ENCODE measurements around the gene C11orf68. TPM values are rescaled to one million over a fixed set of nuclear protein-coding genes. Genes with fewer than 3 reads are reported as not detected.

The C11orf68 gene
- polyA plus RNA-seq, 1 experiment = 81.9 TPM

GRCh38 chr11:65911682-65912568 is 6.9 kb downstream of the C11orf68 start:
- Histone ChIP-seq H3K36me3 (ENCODE audit: control insufficient read depth, insufficient read depth, low read length) (peaks cover 2% of the 10 kb centered on the region), H3K27me3 (ENCODE audit: control insufficient read depth, insufficient read depth, low read length) (no peaks in the 10 kb centered on the region), H3K4me3 (ENCODE audit: low read depth, low read length) (no peak overlapping the region)
- DNase-seq (ENCODE audit: low read depth) = peak; percentile 67
- ChIA-PET POLR2A (interaction anchor here (0.6 kb wide), 3 partner anchors 11 to 354 kb away, joined by 3 to 6 read pairs (median 3); no protein-coding TSS in a partner anchor), CTCF (interaction anchor here (1.0 to 3.7 kb wide), 7 partner anchors 10 to 78 kb away, joined by 3 to 57 read pairs (median 8); partner anchors contain the start of genes CCDC85B, FIBP and FOSL1)
- TF ChIP-seq CTCF (IDR thresholded peaks at IDR 0.05; ENCODE audit: insufficient read depth, low read depth, low read length) = peak; percentile 37

- DNase-seq (ENCODE audit: low read depth) = no peak
- TF ChIP-seq CTCF (IDR thresholded peaks at IDR 0.05; ENCODE audit: insufficient read depth, low read depth, low read length) = no peak
- POLR2A ChIA-PET = no interaction called here
- CTCF ChIA-PET = interaction anchor here (1.1 kb wide), 1 partner anchor 21 kb away, joined by 3 read pairs; no protein-coding TSS in a partner anchor
- H3K27me3 ChIP-seq (ENCODE audit: control insufficient read depth, insufficient read depth, low read length) = no peaks in the 10 kb centered on the region
- H3K36me3 ChIP-seq (ENCODE audit: control insufficient read depth, insufficient read depth, low read length) = no peaks in the 10 kb centered on the region
- no peak overlapping the region for H3K4me3 ChIP-seq (ENCODE audit: low read depth, low read length)
Measured at GRCh38 chr11:65907878-65908277, 11.0 kb downstream of the C11orf68 start.

- CTCF ChIA-PET = interaction anchor here (1.1 to 1.4 kb wide), 3 partner anchors 18 to 138 kb away, joined by 3 to 6 read pairs (median 3); partner anchors contain the start of gene FIBP
- POLR2A ChIA-PET = no interaction called here
- no peak for DNase-seq (ENCODE audit: low read depth)
- Histone ChIP-seq H3K27me3 (ENCODE audit: control insufficient read depth, insufficient read depth, low read length) (no peaks in the 10 kb centered on the region), H3K4me3 (ENCODE audit: low read depth, low read length) (no peak overlapping the region), H3K36me3 (ENCODE audit: control insufficient read depth, insufficient read depth, low read length) (no peaks in the 10 kb centered on the region)
- TF ChIP-seq CTCF (IDR thresholded peaks at IDR 0.05; ENCODE audit: insufficient read depth, low read depth, low read length) = no peak
Measured at GRCh38 chr11:65906602-65907001, 12.3 kb downstream of the C11orf68 start.

GRCh38 chr11:65903715-65904114 is 15.1 kb downstream of the C11orf68 start:
- no peak for TF ChIP-seq CTCF (IDR thresholded peaks at IDR 0.05; ENCODE audit: insufficient read depth, low read depth, low read length)
- ChIA-PET CTCF (interaction anchor here (0.6 to 11.3 kb wide), 2 partner anchors 11 to 17 kb away, joined by 3 to 130 read pairs; partner anchors contain the start of genes CCDC85B and FIBP), POLR2A (interaction anchor here (0.5 to 2.2 kb wide), 2 partner anchors 12 to 13 kb away, joined by 3 to 5 read pairs; no protein-coding TSS in a partner anchor)
- Histone ChIP-seq H3K4me3 (ENCODE audit: low read depth, low read length) (no peak overlapping the region), H3K36me3 (ENCODE audit: control insufficient read depth, insufficient read depth, low read length) (no peaks in the 10 kb centered on the region), H3K27me3 (ENCODE audit: control insufficient read depth, insufficient read depth, low read length) (no peaks in the 10 kb centered on the region)
- no peak for DNase-seq (ENCODE audit: low read depth)

GRCh38 chr11:65903068-65903481 is 15.8 kb downstream of the C11orf68 start:
- peak; percentile 68 for DNase-seq (ENCODE audit: low read depth)
- ChIA-PET POLR2A (interaction anchor here (2.2 kb wide), 1 partner anchor 12 kb away, joined by 5 read pairs; no protein-coding TSS in a partner anchor), CTCF (interaction anchor here (0.6 to 11.3 kb wide), 4 partner anchors 10 to 16 kb away, joined by 3 to 130 read pairs (median 3); partner anchors contain the start of genes CCDC85B and FIBP)
- Histone ChIP-seq H3K4me3 (ENCODE audit: low read depth, low read length) (no peak overlapping the region), H3K36me3 (ENCODE audit: control insufficient read depth, insufficient read depth, low read length) (no peaks in the 10 kb centered on the region), H3K27me3 (ENCODE audit: control insufficient read depth, insufficient read depth, low read length) (no peaks in the 10 kb centered on the region)
- no peak for TF ChIP-seq CTCF (IDR thresholded peaks at IDR 0.05; ENCODE audit: insufficient read depth, low read depth, low read length)
